Non-pigmented ciliary epithelial cell (primary cell): Measurements from ENCODE around the gene LCP2.
"Not testable (repeated sequence)": the region's sequence is repeated elsewhere in the genome, so short reads cannot be mapped to it uniquely, and the experiment has no call there.

ENCODE experiments used
- DNase-seq: peaks from one replicate; pipeline ENCODE4 v3.0.0-alpha.2; 2010; ENCODE audit warnings: low read depth

Gene LCP2

GRCh38 chr5:170273968-170274710 is 23.4 kb downstream of the LCP2 start:
- no peak for DNase-seq

GRCh38 chr5:170270293-170271069 is 27.1 kb downstream of the LCP2 start:
- DNase-seq = no peak

DNA sequence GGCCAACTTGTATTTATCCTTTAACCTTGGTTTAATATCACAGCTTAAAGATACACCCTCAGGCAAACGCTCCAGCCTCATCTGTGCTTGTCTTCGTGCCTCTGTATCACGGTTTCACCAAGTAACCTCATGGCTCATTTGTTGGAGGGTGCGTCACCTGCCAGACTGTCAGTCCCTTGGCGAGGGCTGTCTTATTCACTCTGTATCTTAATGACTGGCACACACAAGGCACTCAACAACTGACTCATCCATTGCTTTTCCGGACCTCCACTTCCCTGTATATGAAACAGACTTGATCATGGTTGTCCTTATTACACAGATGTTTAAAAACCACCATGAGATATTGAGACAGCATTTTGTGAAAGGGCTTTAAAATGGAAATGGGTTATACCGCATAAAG is 28.0 kb downstream of the LCP2 start:
- no peak for DNase-seq

DNA sequence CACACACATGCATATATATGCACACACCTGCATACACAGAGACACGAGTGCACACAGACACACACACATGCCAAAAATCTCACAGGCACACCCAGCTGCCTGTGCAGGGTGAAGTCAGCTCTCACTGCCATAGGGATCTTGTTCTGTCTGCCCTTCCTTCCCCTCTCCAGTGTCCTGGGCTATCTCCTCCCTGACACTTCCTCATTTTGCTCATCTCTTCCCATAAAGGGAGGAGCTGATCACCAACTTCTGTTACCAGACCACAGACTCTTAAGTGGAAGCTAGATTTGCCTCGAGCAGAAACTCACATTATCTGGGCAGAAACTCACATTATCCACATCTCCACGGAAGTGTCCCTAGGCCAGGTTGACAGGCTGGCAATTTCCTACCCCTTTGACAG is 28.7 kb downstream of the LCP2 start:
- no peak for DNase-seq

DNA sequence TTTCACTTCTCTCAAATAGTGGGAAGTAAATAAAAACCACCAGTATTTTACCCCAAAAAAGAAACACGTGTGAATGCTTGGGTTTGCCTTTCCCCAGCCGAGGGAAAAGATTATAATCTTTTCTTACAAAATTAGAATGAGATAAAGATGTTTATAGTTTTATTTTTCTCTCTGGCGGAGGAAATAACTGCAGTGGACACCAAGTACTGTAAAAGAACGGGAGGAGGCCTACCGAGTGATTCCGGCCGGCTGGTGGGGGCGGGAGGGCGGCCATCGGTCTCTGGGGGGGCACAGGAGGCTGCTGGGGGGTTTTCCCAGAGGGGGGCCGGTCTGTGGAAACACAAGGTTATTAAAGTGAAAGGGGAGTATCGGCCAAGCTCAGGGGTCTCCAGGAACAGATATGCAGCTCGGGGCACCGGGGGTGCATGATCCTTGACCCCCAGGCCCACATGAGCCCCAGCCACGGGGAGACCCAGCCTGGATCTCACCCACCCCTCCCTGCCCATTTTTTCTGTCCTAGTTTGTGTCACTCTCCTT is 29.4 kb downstream of the LCP2 start:
- no peak for DNase-seq

GRCh38 chr5:170267431-170268152 is 30.0 kb downstream of the LCP2 start:
- peak; percentile 34 for DNase-seq

GRCh38 chr5:170266570-170267381 is 30.8 kb downstream of the LCP2 start:
- no peak for DNase-seq

DNA sequence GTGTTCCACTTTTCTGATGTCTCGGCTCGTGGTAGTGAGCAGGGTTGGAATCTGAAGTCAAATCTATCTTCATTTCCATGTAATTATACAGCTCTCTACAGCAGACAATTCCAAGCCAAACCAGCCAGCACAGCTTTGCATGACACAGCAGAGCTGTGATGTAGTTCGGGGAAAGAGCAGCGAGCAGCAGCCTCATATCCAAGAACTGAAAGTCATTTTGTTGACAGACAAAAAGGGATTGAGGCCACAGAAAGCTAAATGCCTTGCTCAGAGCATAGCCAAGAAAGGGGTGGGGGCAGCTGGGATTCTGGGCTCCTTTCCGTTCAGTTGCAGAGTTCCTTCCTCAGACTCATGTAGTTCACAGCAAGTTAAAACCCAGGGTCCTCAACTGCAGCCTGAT is 32.1 kb downstream of the LCP2 start:
- DNase-seq = no peak

GRCh38 chr5:170263906-170264305 is 33.7 kb downstream of the LCP2 start:
- no peak for DNase-seq

DNA sequence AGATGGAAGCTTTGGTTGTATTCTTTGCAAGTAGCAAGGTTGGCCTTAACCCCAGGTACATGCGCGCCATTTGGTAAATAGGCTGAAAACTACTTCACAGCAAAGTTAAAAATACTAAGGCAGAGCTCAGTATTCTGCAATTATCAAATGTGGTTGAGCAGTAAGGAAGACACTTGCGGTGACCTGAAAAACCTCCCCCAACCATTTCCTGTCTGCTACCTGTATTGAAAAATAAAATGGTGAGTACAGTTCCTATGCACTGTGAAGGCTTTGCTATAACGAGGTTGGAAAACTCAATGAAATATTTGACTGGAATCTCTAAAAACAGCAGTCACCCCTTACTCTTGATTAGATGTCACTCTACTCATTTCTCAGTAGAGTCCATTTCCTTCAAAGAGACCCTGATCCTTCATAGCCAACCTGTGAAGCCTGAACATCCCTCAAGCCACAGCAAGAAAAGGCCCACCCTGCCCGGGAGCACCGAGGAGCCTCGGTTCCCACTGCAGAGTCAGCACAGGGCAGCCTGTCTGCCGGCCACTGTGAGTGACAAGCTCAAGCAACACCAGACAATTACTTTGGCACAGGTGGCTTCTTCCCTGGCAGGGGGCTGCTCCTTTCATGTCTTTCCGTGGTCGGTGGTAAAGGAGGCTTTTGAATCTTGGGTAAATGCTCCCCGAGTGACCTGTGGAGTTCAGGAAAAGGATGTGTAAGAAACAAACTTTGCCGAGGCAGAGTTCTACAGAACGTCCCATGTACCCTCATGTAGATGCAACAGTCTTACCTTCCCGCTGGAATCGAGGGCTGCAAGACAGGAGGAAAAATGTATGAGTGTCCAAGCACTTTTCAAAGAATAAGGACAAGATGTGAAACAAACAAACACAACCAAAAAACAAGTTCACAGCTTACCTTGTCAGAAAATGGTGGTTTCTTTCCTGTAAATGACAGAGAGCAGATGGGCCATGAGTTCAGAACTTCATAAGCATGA is 35.2 kb downstream of the LCP2 start:
- DNase-seq = no peak

- no peak for DNase-seq
Measured at GRCh38 chr5:170261528-170262043, 36.0 kb downstream of the LCP2 start.

- DNase-seq = no peak
Measured at GRCh38 chr5:170257370-170257769, 40.2 kb downstream of the LCP2 start.

- DNase-seq = no peak
Measured at GRCh38 chr5:170256571-170256970, 41.0 kb downstream of the LCP2 start.

DNA sequence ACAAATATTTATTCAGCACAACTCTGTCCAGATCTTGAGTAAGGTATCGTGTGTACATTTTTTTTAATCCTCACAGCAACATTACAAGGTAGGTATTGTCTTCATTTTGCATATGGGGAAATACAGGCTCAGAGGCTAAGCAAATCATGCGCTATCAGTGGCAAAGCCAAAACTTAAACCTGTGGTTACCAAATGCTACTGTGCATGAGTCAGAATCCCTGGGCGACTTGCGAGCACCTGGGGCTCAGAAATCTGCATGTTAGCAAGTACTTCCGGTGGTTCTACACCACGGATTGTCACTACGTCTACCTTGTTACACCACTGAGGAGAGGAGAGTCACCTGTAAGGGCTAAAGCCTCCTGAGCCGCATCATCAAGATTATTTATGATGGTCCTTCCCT is 43.5 kb downstream of the LCP2 start:
- DNase-seq = no peak

DNA sequence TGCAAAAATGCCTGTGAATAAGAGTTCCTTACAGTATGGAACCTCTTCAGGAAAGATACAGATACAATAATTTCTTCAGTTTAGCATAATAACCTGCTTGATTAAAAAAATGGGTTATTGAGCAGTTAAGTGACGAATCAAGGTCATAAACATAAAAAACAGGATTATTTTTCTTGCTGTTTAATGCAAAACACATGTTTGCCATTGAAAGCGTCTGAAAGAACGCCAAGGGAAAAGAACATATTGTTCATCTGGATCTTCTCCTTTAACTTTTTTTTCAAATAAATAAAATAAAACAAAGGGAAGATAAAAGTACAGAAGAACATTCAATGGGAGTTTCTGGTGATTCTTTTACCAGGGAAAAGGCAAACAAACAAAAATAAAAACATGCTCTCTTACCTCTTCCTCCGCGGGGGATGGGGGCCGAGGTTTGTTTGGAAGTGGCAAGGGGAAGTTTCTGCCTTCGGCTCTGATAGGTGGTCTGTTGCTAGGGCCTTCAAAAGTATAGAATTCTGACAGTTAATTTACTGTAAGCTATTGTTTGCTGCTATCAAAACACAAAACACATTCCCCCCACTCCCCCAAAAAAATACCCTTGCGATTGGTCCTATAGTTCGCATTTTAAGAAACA is 44.7 kb downstream of the LCP2 start:
- DNase-seq = no peak

- DNase-seq = no peak
Measured at GRCh38 chr5:170252109-170252508, 45.5 kb downstream of the LCP2 start.

GRCh38 chr5:170251462-170251861 is 46.1 kb downstream of the LCP2 start:
- no peak for DNase-seq

DNA sequence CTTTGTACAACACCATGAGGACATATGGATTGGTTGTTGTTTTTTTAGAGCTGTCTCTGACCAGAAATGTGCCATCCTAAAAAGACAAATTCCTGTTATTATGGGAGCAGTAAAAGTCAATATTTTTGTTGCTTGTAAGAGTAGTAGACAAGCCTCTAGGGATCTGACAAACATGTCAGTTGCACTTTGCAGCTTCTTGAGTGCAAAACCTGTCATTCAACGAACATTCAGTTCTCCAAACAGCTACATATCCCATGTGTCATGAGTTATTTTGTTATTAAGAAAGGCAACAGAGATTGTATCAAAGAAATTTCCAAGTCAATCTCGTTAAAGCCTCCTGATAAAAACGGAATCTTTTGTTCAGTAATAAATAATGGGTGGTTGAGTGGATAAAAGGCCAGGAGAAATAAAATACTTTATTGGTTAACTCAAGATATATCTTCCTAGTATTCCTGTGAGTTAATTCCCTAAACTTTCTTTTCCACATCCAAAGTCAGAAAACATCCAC is 46.7 kb downstream of the LCP2 start:
- no peak for DNase-seq

DNA sequence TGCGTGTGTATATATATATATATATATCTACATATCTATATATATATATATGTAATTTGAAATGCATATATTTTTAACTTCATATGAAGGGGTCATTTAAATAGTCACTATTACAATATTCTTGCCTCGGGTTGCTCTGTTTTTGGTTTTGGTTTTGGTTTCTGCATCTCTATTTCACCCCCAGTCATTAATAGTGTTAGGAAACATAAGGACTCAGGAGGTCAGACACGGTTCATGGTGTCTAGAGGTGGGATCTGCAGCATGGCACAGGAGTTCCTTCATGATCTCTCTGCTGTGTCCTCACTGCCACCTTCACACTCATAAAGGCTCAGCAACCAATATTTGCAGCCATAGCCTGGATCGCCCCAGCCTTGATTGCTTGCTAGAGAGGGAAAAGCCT is 48.2 kb downstream of the LCP2 start:
- no peak for DNase-seq

DNA sequence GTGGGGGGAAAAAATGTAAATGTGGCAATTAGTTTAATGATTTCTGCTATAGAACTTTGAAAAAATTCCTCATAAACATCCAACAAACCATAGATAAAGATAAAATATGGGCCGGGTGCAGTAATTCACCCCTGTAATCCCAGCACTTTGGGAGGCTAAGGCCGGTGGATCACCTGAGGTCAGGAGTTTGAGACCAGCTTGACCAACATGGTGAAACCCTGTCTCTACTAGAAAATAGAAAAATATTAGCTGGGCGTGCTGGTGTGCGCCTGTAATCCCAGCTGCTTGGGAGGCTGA is 48.7 kb downstream of the LCP2 start:
- DNase-seq = not testable (repeated sequence)
